ENCODE data around the gene SPEM1. TPM values are rescaled to one million over a fixed set of nuclear protein-coding genes. Genes with fewer than 3 reads are reported as not detected.
A peak's percentile ranks its signal among the peaks of the same experiment; 100 is the strongest.

SPEM1 gene
- not detected for total RNA-seq

GRCh38 chr17:7419819-7420610 is at the start of gene SPEM1:
SPEM1 (plus strand) TSS chr17:7420324; CDS start chr17:7420385, 61 bp downstream.
- Mint-ChIP-seq H3K9me3 (no peaks in the 10 kb centered on the region), H3K27ac (no peak within 1 kb of the TSS), H3K4me1 (ENCODE audit: low read depth) (no peaks in the 10 kb centered on the region), H3K27me3 (ENCODE audit: low read depth) (no peaks in the 10 kb centered on the region), H3K4me3 (no peak within 1 kb of the TSS), H3K36me3 (ENCODE audit: low read depth) (no peaks in the 10 kb centered on the region)
- CTCF ChIA-PET, result interaction anchor here (1.1 kb wide), 1 partner anchor 16 kb away, joined by 3 read pairs; no protein-coding TSS in a partner anchor
- intact Hi-C loops (cut with micrococcal nuclease), result no loop called here
- no peak for DNase-seq

- no peak overlapping the region for H3K4me3 Mint-ChIP-seq
- intact Hi-C loops (cut with micrococcal nuclease), result no loop called here
- H3K4me1 Mint-ChIP-seq (ENCODE audit: low read depth), result no peaks in the 10 kb centered on the region
- no peaks in the 10 kb centered on the region for H3K9me3 Mint-ChIP-seq
- CTCF ChIA-PET, result interaction anchor here (0.5 to 3.5 kb wide), 5 partner anchors 15 to 372 kb away, joined by 3 to 13 read pairs (median 3); no protein-coding TSS in a partner anchor
- H3K27ac Mint-ChIP-seq, result no peak overlapping the region
- H3K27me3 Mint-ChIP-seq (ENCODE audit: low read depth), result peaks cover 2% of the 10 kb centered on the region
- no peaks in the 10 kb centered on the region for H3K36me3 Mint-ChIP-seq (ENCODE audit: low read depth)
- no peak for DNase-seq
These were observed 49.3 kb upstream of the SPEM1 start for GRCh38 chr17:7370853-7371252.

GRCh38 chr17:7374353-7374752 is 45.8 kb upstream of the SPEM1 start:
- peaks cover 3% of the 10 kb centered on the region for H3K9me3 Mint-ChIP-seq
- no peak for DNase-seq
- intact Hi-C loops (cut with micrococcal nuclease), result no loop called here
- H3K36me3 Mint-ChIP-seq (ENCODE audit: low read depth), result no peaks in the 10 kb centered on the region
- H3K27ac Mint-ChIP-seq, result no peak overlapping the region
- no peaks in the 10 kb centered on the region for H3K4me1 Mint-ChIP-seq (ENCODE audit: low read depth)
- H3K4me3 Mint-ChIP-seq, result no peak overlapping the region
- H3K27me3 Mint-ChIP-seq (ENCODE audit: low read depth), result peaks cover 11% of the 10 kb centered on the region
- CTCF ChIA-PET, result no interaction called here

GRCh38 chr17:7379134-7379533 is 41.0 kb upstream of the SPEM1 start:
- no peaks in the 10 kb centered on the region for H3K36me3 Mint-ChIP-seq (ENCODE audit: low read depth)
- CTCF ChIA-PET, result interaction anchor here (0.5 kb wide), 1 partner anchor 168 kb away, joined by 4 read pairs; no protein-coding TSS in a partner anchor
- intact Hi-C loops (cut with micrococcal nuclease), result no loop called here
- H3K27me3 Mint-ChIP-seq (ENCODE audit: low read depth), result peaks cover 35% of the 10 kb centered on the region
- no peak for DNase-seq
- H3K27ac Mint-ChIP-seq, result no peak overlapping the region
- no peak overlapping the region for H3K4me3 Mint-ChIP-seq
- H3K4me1 Mint-ChIP-seq (ENCODE audit: low read depth), result no peaks in the 10 kb centered on the region
- H3K9me3 Mint-ChIP-seq, result peaks cover 3% of the 10 kb centered on the region

GRCh38 chr17:7380321-7380720 is 39.8 kb upstream of the SPEM1 start:
- no peak for DNase-seq
- no peak overlapping the region for H3K27ac Mint-ChIP-seq
- H3K9me3 Mint-ChIP-seq, result peaks cover 3% of the 10 kb centered on the region
- H3K36me3 Mint-ChIP-seq (ENCODE audit: low read depth), result no peaks in the 10 kb centered on the region
- H3K4me1 Mint-ChIP-seq (ENCODE audit: low read depth), result peaks cover 4% of the 10 kb centered on the region
- no peak overlapping the region for H3K4me3 Mint-ChIP-seq
- intact Hi-C loops (cut with micrococcal nuclease), result no loop called here
- CTCF ChIA-PET, result interaction anchor here (1.1 kb wide), 1 partner anchor 134 kb away, joined by 3 read pairs; no protein-coding TSS in a partner anchor
- peaks cover 35% of the 10 kb centered on the region for H3K27me3 Mint-ChIP-seq (ENCODE audit: low read depth)

- Mint-ChIP-seq H3K4me1 (ENCODE audit: low read depth) (peaks cover 4% of the 10 kb centered on the region), H3K36me3 (ENCODE audit: low read depth) (no peaks in the 10 kb centered on the region), H3K27me3 (ENCODE audit: low read depth) (peaks cover 35% of the 10 kb centered on the region), H3K27ac (no peak within 1 kb of the TSS), H3K4me3 (no peak within 1 kb of the TSS), H3K9me3 (peaks cover 3% of the 10 kb centered on the region)
- CTCF ChIA-PET, result interaction anchor here (1.1 to 1.6 kb wide), 2 partner anchors 25 to 133 kb away, joined by 3 to 5 read pairs; no protein-coding TSS in a partner anchor
- no peak for DNase-seq
- intact Hi-C loops (cut with micrococcal nuclease), result no loop called here
These were observed 39.1 kb upstream of the SPEM1 start, which contains the start of gene TNK1 for GRCh38 chr17:7380855-7381683. TNK1 (plus strand) TSS chr17:7381089; CDS start chr17:7382927, 1,838 bp downstream.

GRCh38 chr17:7382901-7383300 is 37.2 kb upstream of the SPEM1 start:
- H3K9me3 Mint-ChIP-seq, result peaks cover 3% of the 10 kb centered on the region
- H3K36me3 Mint-ChIP-seq (ENCODE audit: low read depth), result no peaks in the 10 kb centered on the region
- H3K27ac Mint-ChIP-seq, result no peak overlapping the region
- intact Hi-C loops (cut with micrococcal nuclease), result no loop called here
- DNase-seq, result no peak
- H3K4me1 Mint-ChIP-seq (ENCODE audit: low read depth), result peaks cover 4% of the 10 kb centered on the region
- CTCF ChIA-PET, result interaction anchor here (0.6 to 2.4 kb wide), 2 partner anchors 10 to 178 kb away, joined by 3 to 6 read pairs; no protein-coding TSS in a partner anchor
- H3K4me3 Mint-ChIP-seq, result no peak overlapping the region
- peaks cover 30% of the 10 kb centered on the region for H3K27me3 Mint-ChIP-seq (ENCODE audit: low read depth)

GRCh38 chr17:7383371-7383741 is 36.8 kb upstream of the SPEM1 start:
- intact Hi-C loops (cut with micrococcal nuclease), result no loop called here
- Mint-ChIP-seq H3K27ac (no peak overlapping the region), H3K27me3 (ENCODE audit: low read depth) (peaks cover 30% of the 10 kb centered on the region), H3K9me3 (peaks cover 3% of the 10 kb centered on the region), H3K36me3 (ENCODE audit: low read depth) (no peaks in the 10 kb centered on the region), H3K4me1 (ENCODE audit: low read depth) (peaks cover 4% of the 10 kb centered on the region), H3K4me3 (peak overlapping the region; percentile 70)
- CTCF ChIA-PET, result interaction anchor here (0.6 to 2.4 kb wide), 2 partner anchors 10 to 177 kb away, joined by 3 to 6 read pairs; no protein-coding TSS in a partner anchor
- DNase-seq, result no peak

GRCh38 chr17:7383742-7384488 is 36.2 kb upstream of the SPEM1 start:
- intact Hi-C loops (cut with micrococcal nuclease), result loop anchor here (1.0 kb wide), 2 partner anchors 10 to 51 kb away; partner anchors contain the start of genes PLSCR3 and TMEM102
- CTCF ChIA-PET, result interaction anchor here (0.7 to 2.4 kb wide), 3 partner anchors 10 to 300 kb away, joined by 3 to 6 read pairs (median 3); no protein-coding TSS in a partner anchor
- H3K9me3 Mint-ChIP-seq, result peaks cover 3% of the 10 kb centered on the region
- peak; percentile 74 for DNase-seq
- H3K27ac Mint-ChIP-seq, result peak overlapping the region; percentile 47
- H3K27me3 Mint-ChIP-seq (ENCODE audit: low read depth), result peaks cover 30% of the 10 kb centered on the region
- H3K4me3 Mint-ChIP-seq, result peak overlapping the region; percentile 70
- peaks cover 4% of the 10 kb centered on the region for H3K4me1 Mint-ChIP-seq (ENCODE audit: low read depth)
- H3K36me3 Mint-ChIP-seq (ENCODE audit: low read depth), result no peaks in the 10 kb centered on the region

- Mint-ChIP-seq H3K36me3 (ENCODE audit: low read depth) (no peaks in the 10 kb centered on the region), H3K4me1 (ENCODE audit: low read depth) (peaks cover 4% of the 10 kb centered on the region), H3K27me3 (ENCODE audit: low read depth) (peaks cover 23% of the 10 kb centered on the region), H3K9me3 (no peaks in the 10 kb centered on the region), H3K27ac (peak overlapping the region; percentile 65), H3K4me3 (peak overlapping the region; percentile 70)
- intact Hi-C loops (cut with micrococcal nuclease), result loop anchor here (1.0 kb wide), 2 partner anchors 10 to 51 kb away; partner anchors contain the start of genes PLSCR3 and TMEM102
- DNase-seq, result no peak
- CTCF ChIA-PET, result interaction anchor here (0.7 to 2.4 kb wide), 3 partner anchors 9 to 299 kb away, joined by 3 to 6 read pairs (median 3); no protein-coding TSS in a partner anchor
These were observed 35.5 kb upstream of the SPEM1 start for GRCh38 chr17:7384489-7385081.

GRCh38 chr17:7388856-7389255 is 31.3 kb upstream of the SPEM1 start:
- intact Hi-C loops (cut with micrococcal nuclease), result no loop called here
- Mint-ChIP-seq H3K4me3 (no peak overlapping the region), H3K9me3 (no peaks in the 10 kb centered on the region), H3K27ac (no peak overlapping the region), H3K4me1 (ENCODE audit: low read depth) (peaks cover 29% of the 10 kb centered on the region), H3K36me3 (ENCODE audit: low read depth) (peaks cover 4% of the 10 kb centered on the region), H3K27me3 (ENCODE audit: low read depth) (no peaks in the 10 kb centered on the region)
- CTCF ChIA-PET, result interaction anchor here (0.7 to 1.3 kb wide), 3 partner anchors 33 to 172 kb away, joined by 3 to 5 read pairs (median 5); no protein-coding TSS in a partner anchor
- no peak for DNase-seq
